ENCODE data around the gene DUOX2. TPM values are rescaled to one million over a fixed set of nuclear protein-coding genes. Genes with fewer than 3 reads are reported as not detected.

The DUOX2 gene
- polyA plus RNA-seq, 1 experiment, result not detected

GRCh38 chr15:45149060-45149459 lies 35.1 kb upstream of the DUOX2 start:
- ChIA-PET POLR2A (no interaction called here), CTCF (interaction anchor here (1.3 kb wide), 1 partner anchor 10 kb away, joined by 3 read pairs; no protein-coding TSS in a partner anchor)
- TF ChIP-seq CTCF (IDR thresholded peaks at IDR 0.05; ENCODE audit: insufficient read depth, low read depth, low read length), result no peak
- H3K4me3 ChIP-seq (ENCODE audit: low read depth, low read length), result no peak overlapping the region
- DNase-seq (ENCODE audit: low read depth), result no peak
- 0 out of 2 replicates have a peak, but pooled peaks cover 1% of the 10 kb centered on the region for H3K36me3 ChIP-seq (ENCODE audit: control insufficient read depth, insufficient read depth, low read length)
- peaks cover 1% of the 10 kb centered on the region; the same call in 1 of the 2 replicates for H3K27me3 ChIP-seq (ENCODE audit: control insufficient read depth, insufficient read depth, low read length)

GRCh38 chr15:45148076-45149059 lies 34.4 kb upstream of the DUOX2 start:
- H3K36me3 ChIP-seq (ENCODE audit: control insufficient read depth, insufficient read depth, low read length), result 0 out of 2 replicates have a peak, but pooled peaks cover 1% of the 10 kb centered on the region
- ChIA-PET POLR2A (no interaction called here), CTCF (interaction anchor here (1.0 to 1.1 kb wide), 2 partner anchors 14 to 30 kb away, joined by 3 read pairs; no protein-coding TSS in a partner anchor)
- no peak overlapping the region for H3K4me3 ChIP-seq (ENCODE audit: low read depth, low read length)
- H3K27me3 ChIP-seq (ENCODE audit: control insufficient read depth, insufficient read depth, low read length), result peaks cover 1% of the 10 kb centered on the region; the same call in 1 of the 2 replicates
- no peak for TF ChIP-seq CTCF (IDR thresholded peaks at IDR 0.05; ENCODE audit: insufficient read depth, low read depth, low read length)
- DNase-seq (ENCODE audit: low read depth), result no peak

GRCh38 chr15:45147606-45148005 lies 33.6 kb upstream of the DUOX2 start:
- DNase-seq (ENCODE audit: low read depth), result no peak
- no peak for TF ChIP-seq CTCF (IDR thresholded peaks at IDR 0.05; ENCODE audit: insufficient read depth, low read depth, low read length)
- Histone ChIP-seq H3K36me3 (ENCODE audit: control insufficient read depth, insufficient read depth, low read length) (0 out of 2 replicates have a peak, but pooled peaks cover 1% of the 10 kb centered on the region), H3K4me3 (ENCODE audit: low read depth, low read length) (no peak overlapping the region), H3K27me3 (ENCODE audit: control insufficient read depth, insufficient read depth, low read length) (peaks cover 1% of the 10 kb centered on the region; the same call in 1 of the 2 replicates)
- ChIA-PET POLR2A (no interaction called here), CTCF (interaction anchor here (1.0 to 1.7 kb wide), 3 partner anchors 15 to 30 kb away, joined by 3 to 8 read pairs (median 3); no protein-coding TSS in a partner anchor)

- TF ChIP-seq CTCF (IDR thresholded peaks at IDR 0.05; ENCODE audit: insufficient read depth, low read depth, low read length), result no peak
- DNase-seq (ENCODE audit: low read depth), result no peak
- H3K36me3 ChIP-seq (ENCODE audit: control insufficient read depth, insufficient read depth, low read length), result no peaks in the 10 kb centered on the region
- ChIA-PET CTCF (interaction anchor here (1.2 to 1.7 kb wide), 3 partner anchors 17 to 28 kb away, joined by 3 to 8 read pairs (median 5); no protein-coding TSS in a partner anchor), POLR2A (no interaction called here)
- H3K27me3 ChIP-seq (ENCODE audit: control insufficient read depth, insufficient read depth, low read length), result peaks cover 1% of the 10 kb centered on the region; the same call in 1 of the 2 replicates
- H3K4me3 ChIP-seq (ENCODE audit: low read depth, low read length), result no peak overlapping the region
Measured at GRCh38 chr15:45146405-45146804, 32.4 kb upstream of the DUOX2 start.

GRCh38 chr15:45144775-45145174 lies 30.8 kb upstream of the DUOX2 start:
- no peak for DNase-seq (ENCODE audit: low read depth)
- no peak overlapping the region for H3K4me3 ChIP-seq (ENCODE audit: low read depth, low read length)
- H3K27me3 ChIP-seq (ENCODE audit: control insufficient read depth, insufficient read depth, low read length), result peaks cover 1% of the 10 kb centered on the region
- H3K36me3 ChIP-seq (ENCODE audit: control insufficient read depth, insufficient read depth, low read length), result no peaks in the 10 kb centered on the region
- CTCF ChIA-PET, result interaction anchor here (1.2 kb wide), 2 partner anchors 14 to 18 kb away, joined by 3 read pairs; no protein-coding TSS in a partner anchor
- POLR2A ChIA-PET, result no interaction called here
- no peak for TF ChIP-seq CTCF (IDR thresholded peaks at IDR 0.05; ENCODE audit: insufficient read depth, low read depth, low read length)

Data from BJ (cell line).